ENCODE data around the gene PRKD2.
"Not testable (repeated sequence)": the region's sequence is repeated elsewhere in the genome, so short reads cannot be mapped to it uniquely, and the experiment has no call there.

The PRKD2 gene

GRCh38 chr19:46629546-46630025, 87.3 kb downstream of the PRKD2 start:
- Histone ChIP-seq H4K91ac (ENCODE audit: low read depth, low read length, poor library complexity) (no peak overlapping the region), H3K27ac (replicated peaks; ENCODE audit: low read length) (no peak overlapping the region)
- no peak for DNase-seq (ENCODE audit: low spot score)

GRCh38 chr19:46628970-46629369, 87.9 kb downstream of the PRKD2 start:
- not testable (repeated sequence) for H2AK5ac ChIP-seq (ENCODE audit: low read depth, low read length); H2BK120ac ChIP-seq (ENCODE audit: low read depth, low read length); H4K8ac ChIP-seq (ENCODE audit: low read depth, low read length); H2BK12ac ChIP-seq (ENCODE audit: low read length); H3K27me3 ChIP-seq (ENCODE audit: control insufficient read depth in 3 of 3, insufficient read depth in 3 of 3, low read depth in 1 of 3, low read length in 3 of 3); DNase-seq (ENCODE audit: low spot score); H2BK5ac ChIP-seq (ENCODE audit: low read length); H3K79me1 ChIP-seq (ENCODE audit: low read depth, low read length); H2BK15ac ChIP-seq (ENCODE audit: low read length); H3K18ac ChIP-seq (ENCODE audit: low read length); H3K14ac ChIP-seq (ENCODE audit: low read length); H3K9ac ChIP-seq (ENCODE audit: low read depth, low read length, poor library complexity); H3K4me2 ChIP-seq (ENCODE audit: insufficient read depth, low read length, poor library complexity, severe bottlenecking); H3K4me3 ChIP-seq (ENCODE audit: low read length in 2 of 2); H3K27ac ChIP-seq (replicated peaks; ENCODE audit: low read length); H2AFZ ChIP-seq (ENCODE audit: low read length); H3K23ac ChIP-seq (ENCODE audit: low read depth, low read length, poor library complexity); H3K4ac ChIP-seq (ENCODE audit: low read length); H4K91ac ChIP-seq (ENCODE audit: low read depth, low read length, poor library complexity); H3K9me3 ChIP-seq (replicated peaks in 1 of 2; ENCODE audit: control insufficient read depth in 2 of 2, insufficient read depth in 1 of 2, low read depth in 1 of 2, low read length in 2 of 2); H3K36me3 ChIP-seq (replicated peaks in 1 of 2; ENCODE audit: control insufficient read depth in 2 of 2, insufficient read depth in 2 of 2, low read length in 2 of 2)
- H3K4me1 ChIP-seq (ENCODE audit: control insufficient read depth in 2 of 2, insufficient read depth in 1 of 2, low read depth in 1 of 2, low read length in 2 of 2): peaks cover 16 to 18% of the 10 kb centered on the region in 2 donors
- WGBS, 2 donors (ENCODE audit: extremely low coverage in 2 of 2, insufficient read length in 2 of 2, insufficient replicate concordance in 1 of 2): no CpG with 5 or more reads among the region's 7 CpGs

More at GRCh38 chr19:46629546-46630025, 87.3 kb downstream of the PRKD2 start:
- Histone ChIP-seq H2BK15ac (ENCODE audit: low read length) (no peak overlapping the region), H2AFZ (ENCODE audit: low read length) (no peak overlapping the region), H3K14ac (ENCODE audit: low read length) (no peak overlapping the region), H3K9ac (ENCODE audit: low read depth, low read length, poor library complexity) (no peak overlapping the region), H4K8ac (ENCODE audit: low read depth, low read length) (no peak overlapping the region), H3K27me3 (ENCODE audit: control insufficient read depth in 3 of 3, insufficient read depth in 3 of 3, low read depth in 1 of 3, low read length in 3 of 3) (peaks cover 0 to 11% (median 10%) of the 10 kb centered on the region in 3 experiments), H3K4ac (ENCODE audit: low read length) (no peak overlapping the region), H3K4me3 (ENCODE audit: low read length in 2 of 2) (peak overlapping the region in 1 of 2 donors; percentile 66), H3K36me3 (replicated peaks in 1 of 2; ENCODE audit: control insufficient read depth in 2 of 2, insufficient read depth in 2 of 2, low read length in 2 of 2) (no peaks in the 10 kb centered on the region), H2BK120ac (ENCODE audit: low read depth, low read length) (peak overlapping the region; percentile 24), H3K9me3 (replicated peaks in 1 of 2; ENCODE audit: control insufficient read depth in 2 of 2, insufficient read depth in 1 of 2, low read depth in 1 of 2, low read length in 2 of 2) (no peaks in the 10 kb centered on the region), H3K4me2 (ENCODE audit: insufficient read depth, low read length, poor library complexity, severe bottlenecking) (no peak overlapping the region), H3K79me1 (ENCODE audit: low read depth, low read length) (no peaks in the 10 kb centered on the region), H2BK12ac (ENCODE audit: low read length) (peak overlapping the region; percentile 85), H3K18ac (ENCODE audit: low read length) (peak overlapping the region; percentile 87), H3K23ac (ENCODE audit: low read depth, low read length, poor library complexity) (peak overlapping the region; percentile 77), H2BK5ac (ENCODE audit: low read length) (no peak overlapping the region), H3K4me1 (ENCODE audit: control insufficient read depth in 2 of 2, insufficient read depth in 1 of 2, low read depth in 1 of 2, low read length in 2 of 2) (peaks cover 16 to 18% of the 10 kb centered on the region in 2 donors), H2AK5ac (ENCODE audit: low read depth, low read length) (peak overlapping the region; percentile 86)
- no CpG with 5 or more reads among the region's 15 CpGs for WGBS, 2 donors (ENCODE audit: extremely low coverage in 2 of 2, insufficient read length in 2 of 2, insufficient replicate concordance in 1 of 2)

GRCh38 chr19:46626446-46626845, 90.5 kb downstream of the PRKD2 start:
- H2AK5ac ChIP-seq (ENCODE audit: low read depth, low read length): peak overlapping the region; percentile 47
- no peak overlapping the region for H4K91ac ChIP-seq (ENCODE audit: low read depth, low read length, poor library complexity)
- no peak overlapping the region for H2BK120ac ChIP-seq (ENCODE audit: low read depth, low read length)
- H3K4me2 ChIP-seq (ENCODE audit: insufficient read depth, low read length, poor library complexity, severe bottlenecking): no peak overlapping the region
- H3K9me3 ChIP-seq (replicated peaks in 1 of 2; ENCODE audit: control insufficient read depth in 2 of 2, insufficient read depth in 1 of 2, low read depth in 1 of 2, low read length in 2 of 2): no peaks in the 10 kb centered on the region
- H3K18ac ChIP-seq (ENCODE audit: low read length): no peak overlapping the region
- H3K27me3 ChIP-seq (ENCODE audit: control insufficient read depth in 3 of 3, insufficient read depth in 3 of 3, low read depth in 1 of 3, low read length in 3 of 3): peaks cover 0 to 7% (median 0%) of the 10 kb centered on the region in 3 experiments
- no CpG with 5 or more reads among the region's 14 CpGs for WGBS, 2 donors (ENCODE audit: extremely low coverage in 2 of 2, insufficient read length in 2 of 2, insufficient replicate concordance in 1 of 2)
- H3K27ac ChIP-seq (replicated peaks; ENCODE audit: low read length): no peak overlapping the region
- H2BK12ac ChIP-seq (ENCODE audit: low read length): no peak overlapping the region
- H2BK15ac ChIP-seq (ENCODE audit: low read length): no peak overlapping the region
- no peak overlapping the region for H3K4ac ChIP-seq (ENCODE audit: low read length)
- no peak overlapping the region for H3K14ac ChIP-seq (ENCODE audit: low read length)
- H3K9ac ChIP-seq (ENCODE audit: low read depth, low read length, poor library complexity): no peak overlapping the region
- no peaks in the 10 kb centered on the region for H3K36me3 ChIP-seq (replicated peaks in 1 of 2; ENCODE audit: control insufficient read depth in 2 of 2, insufficient read depth in 2 of 2, low read length in 2 of 2)
- no peak overlapping the region for H3K23ac ChIP-seq (ENCODE audit: low read depth, low read length, poor library complexity)
- peaks cover 1% of the 10 kb centered on the region for H3K79me1 ChIP-seq (ENCODE audit: low read depth, low read length)
- H2BK5ac ChIP-seq (ENCODE audit: low read length): no peak overlapping the region
- H4K8ac ChIP-seq (ENCODE audit: low read depth, low read length): no peak overlapping the region
- peaks cover 13 to 19% of the 10 kb centered on the region in 2 donors for H3K4me1 ChIP-seq (ENCODE audit: control insufficient read depth in 2 of 2, insufficient read depth in 1 of 2, low read depth in 1 of 2, low read length in 2 of 2)
- H3K4me3 ChIP-seq (ENCODE audit: low read length in 2 of 2): no peak overlapping the region
- DNase-seq (ENCODE audit: low spot score): no peak
- no peak overlapping the region for H2AFZ ChIP-seq (ENCODE audit: low read length)

- Histone ChIP-seq H3K14ac (ENCODE audit: low read length) (no peak overlapping the region), H3K4me3 (ENCODE audit: low read length in 2 of 2) (no peak overlapping the region), H3K36me3 (replicated peaks in 1 of 2; ENCODE audit: control insufficient read depth in 2 of 2, insufficient read depth in 2 of 2, low read length in 2 of 2) (no peaks in the 10 kb centered on the region), H2BK12ac (ENCODE audit: low read length) (no peak overlapping the region), H3K18ac (ENCODE audit: low read length) (no peak overlapping the region), H3K27me3 (ENCODE audit: control insufficient read depth in 3 of 3, insufficient read depth in 3 of 3, low read depth in 1 of 3, low read length in 3 of 3) (peaks cover 0 to 10% (median 0%) of the 10 kb centered on the region in 3 experiments), H2BK120ac (ENCODE audit: low read depth, low read length) (no peak overlapping the region), H3K4me2 (ENCODE audit: insufficient read depth, low read length, poor library complexity, severe bottlenecking) (no peak overlapping the region), H3K27ac (replicated peaks; ENCODE audit: low read length) (no peak overlapping the region), H3K23ac (ENCODE audit: low read depth, low read length, poor library complexity) (peak overlapping the region; percentile 32), H2AK5ac (ENCODE audit: low read depth, low read length) (peak overlapping the region; percentile 47), H3K4me1 (ENCODE audit: control insufficient read depth in 2 of 2, insufficient read depth in 1 of 2, low read depth in 1 of 2, low read length in 2 of 2) (peaks cover 12 to 19% of the 10 kb centered on the region in 2 donors), H4K8ac (ENCODE audit: low read depth, low read length) (no peak overlapping the region), H2BK15ac (ENCODE audit: low read length) (no peak overlapping the region), H4K91ac (ENCODE audit: low read depth, low read length, poor library complexity) (no peak overlapping the region), H3K4ac (ENCODE audit: low read length) (no peak overlapping the region), H2BK5ac (ENCODE audit: low read length) (no peak overlapping the region), H3K9me3 (replicated peaks in 1 of 2; ENCODE audit: control insufficient read depth in 2 of 2, insufficient read depth in 1 of 2, low read depth in 1 of 2, low read length in 2 of 2) (no peaks in the 10 kb centered on the region), H3K9ac (ENCODE audit: low read depth, low read length, poor library complexity) (no peak overlapping the region), H2AFZ (ENCODE audit: low read length) (peak overlapping the region; percentile 37), H3K79me1 (ENCODE audit: low read depth, low read length) (peaks cover 1% of the 10 kb centered on the region)
- no CpG with 5 or more reads among the region's 12 CpGs for WGBS, 2 donors (ENCODE audit: extremely low coverage in 2 of 2, insufficient read length in 2 of 2, insufficient replicate concordance in 1 of 2)
- no peak for DNase-seq (ENCODE audit: low spot score)
Measured at GRCh38 chr19:46625731-46626130, 91.2 kb downstream of the PRKD2 start.
